ENCODE data around the gene PPARA.

- no peak for TF ChIP-seq CTCF (IDR thresholded peaks at IDR 0.05; ENCODE audit: insufficient read depth, low read depth, low read length)
- no peak for TF ChIP-seq EZH2 (IDR thresholded peaks at IDR 0.05; ENCODE audit: insufficient read depth, low read length)
Measured at GRCh38 chr22:46158283-46158682, 8.0 kb downstream of the PPARA start.

All from astrocyte (in vitro differentiated cells and primary cell).